Measurements from ENCODE around the gene TRAF3.

GRCh38 chr14:102868956-102869547 lies 91.8 kb downstream of the TRAF3 start:
- TF ChIP-seq MYBL2 (CRISPR knock-in tag; IDR thresholded peaks at IDR 0.05) (no peak), CTCF (IDR thresholded peaks at IDR 0.05) (no peak)

All from WTC11 (cell line).